NCI-H748 (cell line): ENCODE data around the gene STBD1.
"Not testable (repeated sequence)": the region's sequence is repeated elsewhere in the genome, so short reads cannot be mapped to it uniquely, and the experiment has no call there.

Experiments used
- DNase-seq: peaks from one replicate; lab custom pipeline; 2025; ENCODE audit not compliant: unreplicated experiment; lab: John Stamatoyannopoulos, UW

The STBD1 gene

DNA sequence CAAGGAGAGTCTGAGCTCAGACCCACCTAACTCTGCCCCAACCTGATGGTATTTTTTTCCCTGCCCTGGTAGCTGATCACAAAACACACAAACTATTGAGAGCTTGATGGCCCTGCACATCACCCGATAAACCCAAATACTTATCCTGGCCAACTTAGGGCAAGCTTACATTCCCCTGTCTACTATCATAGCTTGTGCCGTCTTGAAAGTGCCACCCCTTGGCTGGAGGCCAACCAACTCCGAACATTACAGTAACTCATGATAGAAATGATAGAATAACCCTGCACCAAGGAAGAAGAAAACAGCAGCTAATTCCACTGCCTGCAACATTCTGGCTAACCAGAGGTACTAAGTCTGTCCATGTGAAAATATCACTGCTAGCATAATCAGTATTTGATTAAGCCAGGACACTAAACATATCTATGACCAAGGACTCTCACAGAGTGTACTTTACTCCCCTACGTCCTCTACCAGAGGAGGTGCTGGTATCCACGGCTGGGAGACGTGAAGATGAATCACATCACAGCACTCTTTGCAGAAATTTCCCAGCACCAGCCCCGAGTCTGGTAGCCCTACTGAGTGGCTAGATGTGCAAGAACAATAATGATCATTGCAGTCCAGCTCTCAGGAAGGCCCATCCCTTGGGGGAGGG is 8.9 kb downstream of the STBD1 start:
- DNase-seq, result no peak

DNA sequence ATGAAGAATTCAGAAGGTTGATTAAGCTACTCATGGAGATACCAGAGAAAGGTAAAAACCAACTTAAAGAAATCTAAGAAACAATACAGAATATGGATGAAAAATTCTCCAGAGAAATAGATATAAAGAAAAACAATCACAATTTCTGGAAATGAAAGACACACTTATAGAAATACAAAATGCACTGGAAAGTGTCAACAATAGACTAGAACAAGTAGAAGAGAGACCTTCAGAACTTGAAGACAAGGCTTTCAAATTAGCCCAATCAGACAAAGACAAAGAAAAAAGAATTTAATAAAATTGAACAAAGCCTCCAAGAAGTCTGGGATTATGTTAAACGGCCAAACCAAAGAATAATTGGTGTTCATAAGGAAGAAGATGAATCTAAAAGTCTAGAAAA is 9.6 kb downstream of the STBD1 start:
- DNase-seq, result no peak

DNA sequence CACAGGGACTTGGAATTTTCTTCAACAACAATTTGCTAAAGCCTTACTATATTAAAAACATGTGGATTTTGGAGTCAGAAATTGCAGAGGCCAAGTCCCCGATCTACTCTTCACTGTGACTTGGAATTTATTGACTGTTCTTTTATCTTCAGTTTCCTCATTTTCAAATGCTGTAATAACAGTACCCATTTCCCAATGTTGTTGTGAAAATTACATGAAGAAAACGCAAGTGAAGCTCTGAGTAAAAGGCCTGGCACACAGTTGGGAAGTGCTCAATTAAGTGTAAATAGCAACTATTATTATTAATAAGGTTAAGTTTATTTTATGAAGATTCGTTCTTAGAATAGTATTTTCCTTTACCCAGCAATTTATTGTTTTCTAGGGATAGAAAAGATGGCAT is 15.7 kb downstream of the STBD1 start:
- DNase-seq, result no peak

- DNase-seq, result no peak
Observed at GRCh38 chr4:76325072-76325471, 18.5 kb downstream of the STBD1 start.

- no peak for DNase-seq
Observed at GRCh38 chr4:76326515-76326914, 20.0 kb downstream of the STBD1 start.

DNA sequence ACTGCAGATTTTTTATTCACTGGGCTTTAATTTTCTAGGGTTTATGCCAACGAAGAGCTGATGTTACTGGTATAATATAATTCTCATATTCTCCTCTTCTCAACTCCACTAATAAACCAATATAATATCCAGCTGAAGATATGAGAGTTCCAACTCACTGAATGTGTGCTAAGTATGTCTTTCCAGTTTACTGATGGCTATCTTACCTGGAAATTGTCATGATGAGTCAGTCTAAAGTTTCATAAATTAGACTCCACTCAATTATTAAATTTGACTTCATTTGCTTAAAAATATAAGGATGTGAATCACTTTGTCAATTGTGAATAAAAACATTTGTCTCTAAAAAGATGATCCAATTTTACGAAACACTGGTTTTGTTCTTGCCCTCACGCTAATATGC is 28.4 kb downstream of the STBD1 start:
- DNase-seq, result no peak

- DNase-seq, result no peak
Observed at GRCh38 chr4:76339364-76339763, 32.8 kb downstream of the STBD1 start.

- no peak for DNase-seq
Observed at GRCh38 chr4:76341063-76341462, 34.5 kb downstream of the STBD1 start.

DNA sequence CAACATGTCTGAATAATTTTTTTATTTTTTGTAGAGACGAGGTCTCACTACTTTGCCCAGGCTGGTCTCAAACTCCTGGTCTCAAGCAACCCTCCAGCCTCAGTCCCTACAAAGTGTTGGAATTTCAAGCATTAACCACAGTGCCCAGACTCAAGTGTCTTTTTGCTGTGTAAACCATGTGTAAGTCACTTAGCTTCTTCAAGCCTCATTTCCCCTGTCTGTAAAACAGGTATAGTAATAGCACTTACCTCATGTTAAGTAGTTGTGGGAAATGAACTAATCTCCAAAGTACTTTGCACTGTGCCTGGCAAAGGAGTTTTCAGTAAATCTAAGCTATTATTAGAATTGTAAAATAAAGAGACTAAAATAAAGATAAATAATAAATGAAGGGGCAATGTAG is 35.7 kb downstream of the STBD1 start:
- no peak for DNase-seq

DNA sequence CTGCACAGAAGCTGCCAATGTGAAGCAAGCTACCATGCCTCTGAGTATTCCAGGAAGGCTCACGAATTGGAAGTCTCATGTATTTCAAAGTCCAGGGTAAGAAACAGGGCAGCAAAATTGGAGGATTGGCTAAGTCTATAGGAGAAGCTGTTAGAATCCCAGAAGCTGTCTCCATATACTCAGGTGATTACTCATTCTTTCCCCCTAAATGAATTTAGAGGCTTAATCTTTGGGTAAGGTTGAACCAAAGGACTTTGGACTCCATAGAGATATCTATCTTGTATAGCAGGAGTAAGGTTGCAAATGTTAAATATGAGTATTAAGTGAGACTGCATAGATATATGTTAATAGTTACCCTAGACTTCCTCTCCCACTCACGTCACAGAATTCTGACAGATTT is 36.3 kb downstream of the STBD1 start:
- DNase-seq, result no peak

DNA sequence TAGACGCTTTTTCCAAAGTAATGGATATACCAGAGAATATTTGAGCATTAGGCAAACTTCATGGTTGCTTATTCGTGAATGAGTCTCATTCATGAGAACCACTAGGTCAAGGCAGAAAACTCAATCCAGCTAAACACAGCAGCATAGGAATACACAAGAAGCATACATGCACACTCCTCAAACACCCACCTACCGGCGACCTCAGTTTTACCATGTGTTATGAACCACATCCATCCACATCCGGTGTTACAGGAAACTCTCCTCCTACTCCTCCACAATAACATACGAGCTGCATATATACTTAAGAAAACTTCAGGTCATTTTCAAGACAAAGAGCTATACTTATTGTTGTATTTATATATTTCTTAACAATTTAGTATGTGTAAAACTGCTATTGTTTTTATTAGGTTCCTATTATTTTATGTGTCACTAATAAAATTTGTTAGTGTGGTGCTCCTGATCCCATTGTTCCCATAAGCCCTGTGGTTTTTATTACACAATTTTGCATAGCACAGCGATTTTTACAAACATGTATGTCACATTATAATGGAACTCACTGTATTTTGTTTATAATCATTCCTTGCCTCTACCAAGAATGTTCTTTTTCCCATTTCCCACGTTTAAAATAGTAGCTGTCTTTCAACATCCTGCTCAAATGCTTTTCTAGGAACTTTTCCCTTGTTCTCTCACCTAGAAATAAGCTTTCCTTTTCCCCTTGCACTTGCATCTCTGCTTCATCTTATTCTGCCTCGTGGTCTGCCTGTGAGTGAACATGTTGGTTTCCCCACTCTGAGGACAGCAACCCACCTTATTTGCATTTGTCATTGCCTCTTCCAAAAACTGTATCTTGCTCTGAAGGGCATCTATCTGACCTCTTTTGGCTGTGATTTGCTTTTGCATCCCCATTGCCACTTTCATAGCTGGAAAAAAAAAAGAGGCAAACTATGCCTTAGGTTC is 48.3 kb downstream of the STBD1 start:
- no peak for DNase-seq

DNA sequence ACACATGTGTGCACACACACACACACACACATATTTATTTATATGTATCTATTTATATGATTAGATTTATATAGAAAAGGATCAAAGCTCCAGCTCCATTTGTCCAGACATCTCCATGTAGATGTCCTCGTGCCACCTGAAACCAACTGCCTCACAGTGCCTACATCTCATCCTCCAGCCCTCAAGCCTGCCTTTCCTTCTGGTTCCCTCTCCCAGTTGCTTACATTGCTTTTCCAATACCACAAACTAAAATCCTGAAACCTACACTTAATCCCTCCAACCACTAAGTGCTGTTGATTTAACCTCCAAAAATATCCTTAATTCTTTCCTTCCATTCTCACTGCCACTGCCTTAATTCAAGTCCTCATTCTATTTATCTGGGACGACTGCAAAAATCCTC is 51.4 kb downstream of the STBD1 start:
- DNase-seq, result no peak

GRCh38 chr4:76359881-76360466 is 53.4 kb downstream of the STBD1 start:
- not testable (repeated sequence) for DNase-seq
